Neutrophil (primary cell): ENCODE results near the gene DNAJC5G.

Experiments used
- H3K27ac ChIP-seq: fragments of 200-600 bp; sonication (generic); 2 replicates; pipeline ENCODE4 v1.5.1; 2016; ENCODE audit warnings: mild to moderate bottlenecking, moderate library complexity
- H3K27me3 ChIP-seq: fragments of 200-600 bp; sonication (generic); 2 replicates; pipeline ENCODE4 v1.6.0; 2016; ENCODE audit warnings: mild to moderate bottlenecking
- H3K36me3 ChIP-seq: fragments of 200-600 bp; sonication (generic); 2 replicates; pipeline ENCODE4 v1.5.1; 2017
- H3K4me1 ChIP-seq, 2 experiments: fragments of 200-600 bp in 1 of 2; sonication (generic) in 1 of 2; 1 replicate in 1 of 2; 2 replicates in 1 of 2; pipeline versions ENCODE4 v1.5.1 to v1.6.1; 2013 to 2016; ENCODE audit warnings: low read depth in 1 of 2, low read length in 1 of 2, mild to moderate bottlenecking in 1 of 2, moderate library complexity in 1 of 2; ENCODE audit not compliant: control insufficient read depth in 1 of 2, insufficient read depth in 1 of 2
- H3K4me3 ChIP-seq, 2 experiments: fragments of 200-600 bp in 1 of 2; sonication (generic) in 1 of 2; 1 replicate in 1 of 2; 2 replicates in 1 of 2; pipeline ENCODE4 v1.5.1; 2013 to 2016; ENCODE audit warnings: low read depth in 1 of 2, low read length in 1 of 2, mild to moderate bottlenecking in 1 of 2, moderate library complexity in 1 of 2
- H3K9me3 ChIP-seq: fragments of 200-600 bp; sonication (generic); 2 replicates; pipeline ENCODE4 v1.5.1; 2016
- CTCF ChIP-seq: fragments of 200-600 bp; sonication (generic); IDR thresholded peaks from 2 replicates; pipeline ENCODE4 v1.5.1; 2016; ENCODE audit warnings: antibody characterized with exemption

The DNAJC5G gene

GRCh38 chr2:27255187-27255586, 20.0 kb upstream of the DNAJC5G start:
- peaks cover 83% of the 10 kb centered on the region for H3K27me3 ChIP-seq
- H3K4me1 ChIP-seq = no peaks in the 10 kb centered on the region
- H3K9me3 ChIP-seq = no peaks in the 10 kb centered on the region
- H3K36me3 ChIP-seq = no peaks in the 10 kb centered on the region
- no peak overlapping the region for H3K27ac ChIP-seq
- TF ChIP-seq CTCF = no peak
- H3K4me3 ChIP-seq = no peak overlapping the region

GRCh38 chr2:27255660-27256059, 19.6 kb upstream of the DNAJC5G start:
- no peak overlapping the region for H3K27ac ChIP-seq
- no peaks in the 10 kb centered on the region for H3K9me3 ChIP-seq
- no peaks in the 10 kb centered on the region for H3K4me1 ChIP-seq
- no peak for TF ChIP-seq CTCF
- H3K36me3 ChIP-seq = no peaks in the 10 kb centered on the region
- H3K4me3 ChIP-seq = no peak overlapping the region
- peaks cover 83% of the 10 kb centered on the region for H3K27me3 ChIP-seq

DNA sequence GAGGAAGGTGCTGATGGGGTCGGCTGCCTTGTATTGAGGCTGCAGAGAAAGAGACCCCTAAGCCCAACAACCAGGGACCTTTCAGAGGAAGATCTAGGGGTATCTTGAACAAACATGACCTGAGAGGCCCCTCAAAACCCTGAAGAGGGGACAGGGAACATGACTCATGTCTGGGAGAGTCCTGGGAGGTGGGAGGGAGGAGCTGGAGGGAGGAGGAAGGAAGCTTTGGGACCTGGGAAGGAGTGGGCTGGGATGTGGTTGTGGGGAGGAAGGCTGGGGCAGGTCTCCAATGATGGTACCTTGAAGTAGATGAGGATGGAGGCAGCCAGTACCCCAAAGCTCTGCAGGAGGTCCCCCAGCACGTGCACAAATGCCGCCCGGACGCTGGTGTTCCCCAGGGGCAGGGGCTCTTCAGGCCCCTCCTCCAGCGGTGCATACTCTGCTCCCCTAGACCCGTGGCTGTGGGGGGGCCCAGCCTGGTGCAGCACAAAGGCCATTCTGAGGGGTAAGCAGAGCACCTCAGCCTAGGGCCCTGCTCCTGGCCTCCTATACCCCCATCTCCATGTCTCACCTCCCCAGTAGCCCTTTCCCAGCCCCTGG, 18.3 kb upstream of the DNAJC5G start:
- no peak for TF ChIP-seq CTCF
- peaks cover 0 to under 1% of the 10 kb centered on the region in 2 experiments for H3K4me1 ChIP-seq
- H3K27ac ChIP-seq = no peak overlapping the region
- no peak overlapping the region for H3K4me3 ChIP-seq
- H3K36me3 ChIP-seq = no peaks in the 10 kb centered on the region
- peaks cover 85% of the 10 kb centered on the region for H3K27me3 ChIP-seq
- H3K9me3 ChIP-seq = no peaks in the 10 kb centered on the region

DNA sequence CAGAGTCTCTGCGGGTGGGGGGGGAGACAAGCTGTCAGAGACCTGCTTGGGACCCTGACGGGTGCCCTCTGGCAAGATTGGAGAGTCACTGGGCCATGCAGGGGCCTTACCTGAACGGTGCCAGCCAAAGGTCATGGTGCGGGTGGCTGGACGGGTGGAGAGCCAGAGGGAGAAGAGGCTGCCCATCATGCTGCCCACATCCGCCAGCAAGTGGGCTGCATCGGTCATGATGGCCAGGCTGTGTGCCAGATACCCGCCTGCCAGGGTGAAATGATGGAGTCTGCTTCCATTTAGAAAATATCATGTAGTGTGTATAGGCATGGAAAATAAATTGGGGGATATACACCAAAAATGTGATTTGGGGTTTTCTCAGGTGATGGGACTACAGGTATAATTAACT, 17.2 kb upstream of the DNAJC5G start:
- Histone ChIP-seq H3K4me1 (peaks cover 6 to 11% of the 10 kb centered on the region in 2 experiments), H3K4me3 (no peak overlapping the region), H3K36me3 (no peaks in the 10 kb centered on the region), H3K27ac (no peak overlapping the region), H3K9me3 (no peaks in the 10 kb centered on the region), H3K27me3 (peaks cover 93% of the 10 kb centered on the region)
- no peak for TF ChIP-seq CTCF

- no peak overlapping the region for H3K4me3 ChIP-seq
- H3K27me3 ChIP-seq = peaks cover 99% of the 10 kb centered on the region
Observed at GRCh38 chr2:27261241-27261925, 13.8 kb upstream of the DNAJC5G start.

More at GRCh38 chr2:27261241-27261925, 13.8 kb upstream of the DNAJC5G start:
- no peak overlapping the region for H3K27ac ChIP-seq
- no peaks in the 10 kb centered on the region for H3K9me3 ChIP-seq
- TF ChIP-seq CTCF = no peak
- peaks cover 20 to 33% of the 10 kb centered on the region in 2 experiments for H3K4me1 ChIP-seq
- no peaks in the 10 kb centered on the region for H3K36me3 ChIP-seq
